HG02852 (cell line): ENCODE results near the gene LBX2.

Source experiments
- ATAC-seq: cut with Tn5 transposase; IDR thresholded peaks from one replicate; pipeline ENCODE4 v1.9.1; 2021; ENCODE audit warnings: mild to moderate bottlenecking, moderate library complexity; ENCODE audit not compliant: unreplicated experiment

The LBX2 gene

GRCh38 chr2:74505448-74506246 is 6.2 kb upstream of the LBX2 start:
- ATAC-seq = no peak

GRCh38 chr2:74504591-74504990 is 5.2 kb upstream of the LBX2 start:
- no peak for ATAC-seq

- ATAC-seq = no peak
Measured at GRCh38 chr2:74503506-74504475, 4.4 kb upstream of the LBX2 start.

- ATAC-seq = peak; percentile 32
Measured at GRCh38 chr2:74502720-74503505, 3.5 kb upstream of the LBX2 start.

- no peak for ATAC-seq
Measured at GRCh38 chr2:74502147-74502719, 2.8 kb upstream of the LBX2 start.

- ATAC-seq = no peak
Measured at GRCh38 chr2:74501335-74502071, 2.1 kb upstream of the LBX2 start.

- ATAC-seq = no peak
Measured at GRCh38 chr2:74500578-74500946, 1.2 kb upstream of the LBX2 start.

- ATAC-seq = no peak
Measured at GRCh38 chr2:74499940-74500577, 656 bp upstream of the LBX2 start.

- ATAC-seq = no peak
Measured at GRCh38 chr2:74498500-74499266, 720 bp downstream of the LBX2 start.

- ATAC-seq = no peak
Measured at GRCh38 chr2:74497777-74498499, 1.5 kb downstream of the LBX2 start.

- no peak for ATAC-seq
Measured at GRCh38 chr2:74496997-74497776, 2.2 kb downstream of the LBX2 start.

- no peak for ATAC-seq
Measured at GRCh38 chr2:74495440-74495839, 4.0 kb downstream of the LBX2 start.

- no peak for ATAC-seq
Measured at GRCh38 chr2:74493546-74493945, 5.9 kb downstream of the LBX2 start.

GRCh38 chr2:74491648-74492544 is 7.5 kb downstream of the LBX2 start:
- no peak for ATAC-seq

- no peak for ATAC-seq
Measured at GRCh38 chr2:74489906-74490305, 9.5 kb downstream of the LBX2 start.
